CD4-positive, alpha-beta T cell treated with Interleukin-17A for 4 hours (primary cell): ENCODE results near the gene RAD23B.

ENCODE experiments used
- DNase-seq: peaks from one replicate; pipeline ENCODE4 v3.0.0-alpha.2; 2020; ENCODE audit warnings: mixed read lengths

The RAD23B gene

GRCh38 chr9:107337676-107338590 is 54.9 kb downstream of the RAD23B start:
- no peak for DNase-seq

GRCh38 chr9:107338911-107339659 is 56.0 kb downstream of the RAD23B start:
- no peak for DNase-seq

- peak; percentile 90 for DNase-seq
Measured at GRCh38 chr9:107340920-107341632, 58.0 kb downstream of the RAD23B start.

- DNase-seq: no peak
Measured at GRCh38 chr9:107342476-107343161, 59.5 kb downstream of the RAD23B start.

- DNase-seq: no peak
Measured at GRCh38 chr9:107345327-107345726, 62.2 kb downstream of the RAD23B start.

GRCh38 chr9:107348836-107349235 is 65.8 kb downstream of the RAD23B start:
- DNase-seq: no peak

GRCh38 chr9:107350443-107350842 is 67.4 kb downstream of the RAD23B start:
- DNase-seq: no peak

- no peak for DNase-seq
Measured at GRCh38 chr9:107351382-107352045, 68.4 kb downstream of the RAD23B start.

GRCh38 chr9:107355394-107355793 is 72.3 kb downstream of the RAD23B start:
- DNase-seq: no peak

- DNase-seq: no peak
Measured at GRCh38 chr9:107358986-107359385, 75.9 kb downstream of the RAD23B start.

- no peak for DNase-seq
Measured at GRCh38 chr9:107360098-107360497, 77.0 kb downstream of the RAD23B start.

- DNase-seq: no peak
Measured at GRCh38 chr9:107361816-107362215, 78.7 kb downstream of the RAD23B start.

- DNase-seq: no peak
Measured at GRCh38 chr9:107363516-107364152, 80.6 kb downstream of the RAD23B start.

GRCh38 chr9:107367727-107368502 is 84.8 kb downstream of the RAD23B start:
- DNase-seq: no peak

GRCh38 chr9:107368696-107369095 is 85.6 kb downstream of the RAD23B start:
- DNase-seq: no peak

- DNase-seq: no peak
Measured at GRCh38 chr9:107373809-107374208, 90.7 kb downstream of the RAD23B start.

- DNase-seq: no peak
Measured at GRCh38 chr9:107375001-107375400, 91.9 kb downstream of the RAD23B start.

- no peak for DNase-seq
Measured at GRCh38 chr9:107375651-107376369, 92.7 kb downstream of the RAD23B start.

GRCh38 chr9:107378006-107378405 is 94.9 kb downstream of the RAD23B start:
- no peak for DNase-seq
